ENCODE measurements around the gene ABHD2.

- TF ChIP-seq, protein P1, sequence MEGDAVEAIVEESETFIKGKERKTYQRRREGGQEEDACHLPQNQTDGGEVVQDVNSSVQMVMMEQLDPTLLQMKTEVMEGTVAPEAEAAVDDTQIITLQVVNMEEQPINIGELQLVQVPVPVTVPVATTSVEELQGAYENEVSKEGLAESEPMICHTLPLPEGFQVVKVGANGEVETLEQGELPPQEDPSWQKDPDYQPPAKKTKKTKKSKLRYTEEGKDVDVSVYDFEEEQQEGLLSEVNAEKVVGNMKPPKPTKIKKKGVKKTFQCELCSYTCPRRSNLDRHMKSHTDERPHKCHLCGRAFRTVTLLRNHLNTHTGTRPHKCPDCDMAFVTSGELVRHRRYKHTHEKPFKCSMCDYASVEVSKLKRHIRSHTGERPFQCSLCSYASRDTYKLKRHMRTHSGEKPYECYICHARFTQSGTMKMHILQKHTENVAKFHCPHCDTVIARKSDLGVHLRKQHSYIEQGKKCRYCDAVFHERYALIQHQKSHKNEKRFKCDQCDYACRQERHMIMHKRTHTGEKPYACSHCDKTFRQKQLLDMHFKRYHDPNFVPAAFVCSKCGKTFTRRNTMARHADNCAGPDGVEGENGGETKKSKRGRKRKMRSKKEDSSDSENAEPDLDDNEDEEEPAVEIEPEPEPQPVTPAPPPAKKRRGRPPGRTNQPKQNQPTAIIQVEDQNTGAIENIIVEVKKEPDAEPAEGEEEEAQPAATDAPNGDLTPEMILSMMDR (conservative IDR thresholded peaks at IDR 0.05; ENCODE audit: low read length), result no peak
- TF ChIP-seq EZH2phosphoT487 (IDR thresholded peaks at IDR 0.05; ENCODE audit: borderline replicate concordance, low read depth, low read length), result no peak
Observed at GRCh38 chr15:89115547-89115946, 27.3 kb downstream of the ABHD2 start.

All from OCI-LY7 (cell line).